Mammary epithelial cell (primary cell): Measurements from ENCODE around the gene BBS9.

Experiments used
- EZH2 ChIP-seq: IDR thresholded peaks from 2 replicates; pipeline ENCODE4 v1.6.1; 2012; ENCODE audit warnings: low read length, inconsistent platforms, borderline replicate concordance
- TF ChIP-seq, protein P1 (sequence below), 2 donors: IDR thresholded peaks in 1 of 2; conservative IDR thresholded peaks in 1 of 2; 2 replicates each; pipeline ENCODE4 v1.5.1; 2011 to 2012; ENCODE audit warnings: inconsistent platforms in 2 of 2, low read length in 2 of 2, mild to moderate bottlenecking in 2 of 2, control low read depth in 1 of 2, low read depth in 1 of 2; ENCODE audit not compliant: insufficient read depth in 1 of 2; ENCODE audit errors: extremely low read depth in 1 of 2

DNA sequence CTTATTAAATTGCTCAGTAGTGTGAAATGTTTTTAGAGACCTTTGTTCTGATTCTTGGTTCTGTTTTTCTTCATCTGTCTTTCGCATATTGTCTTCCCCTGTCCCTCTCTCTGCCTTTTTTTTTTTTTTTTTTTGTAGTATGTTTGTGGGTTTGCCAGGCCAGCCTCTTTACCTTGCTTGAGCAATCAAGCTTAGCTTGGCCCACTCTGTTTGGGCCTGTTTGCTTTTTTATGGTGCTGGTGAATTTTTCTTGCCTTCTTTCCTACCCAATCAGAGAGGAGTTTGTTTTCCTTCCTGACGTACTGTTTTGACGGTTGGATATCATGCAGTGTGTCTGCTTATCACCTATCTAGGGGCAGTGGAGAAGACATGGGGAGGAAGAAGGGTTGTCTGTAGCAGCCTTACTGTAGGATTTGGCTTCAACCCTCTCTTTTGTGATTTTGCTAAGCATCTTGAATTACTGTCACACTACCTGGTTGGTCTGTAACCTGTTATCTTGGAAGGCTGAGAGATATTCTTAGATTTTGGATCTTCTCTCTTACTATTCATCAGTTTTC is 64.0 kb downstream of the BBS9 start:
- TF ChIP-seq, protein P1, sequence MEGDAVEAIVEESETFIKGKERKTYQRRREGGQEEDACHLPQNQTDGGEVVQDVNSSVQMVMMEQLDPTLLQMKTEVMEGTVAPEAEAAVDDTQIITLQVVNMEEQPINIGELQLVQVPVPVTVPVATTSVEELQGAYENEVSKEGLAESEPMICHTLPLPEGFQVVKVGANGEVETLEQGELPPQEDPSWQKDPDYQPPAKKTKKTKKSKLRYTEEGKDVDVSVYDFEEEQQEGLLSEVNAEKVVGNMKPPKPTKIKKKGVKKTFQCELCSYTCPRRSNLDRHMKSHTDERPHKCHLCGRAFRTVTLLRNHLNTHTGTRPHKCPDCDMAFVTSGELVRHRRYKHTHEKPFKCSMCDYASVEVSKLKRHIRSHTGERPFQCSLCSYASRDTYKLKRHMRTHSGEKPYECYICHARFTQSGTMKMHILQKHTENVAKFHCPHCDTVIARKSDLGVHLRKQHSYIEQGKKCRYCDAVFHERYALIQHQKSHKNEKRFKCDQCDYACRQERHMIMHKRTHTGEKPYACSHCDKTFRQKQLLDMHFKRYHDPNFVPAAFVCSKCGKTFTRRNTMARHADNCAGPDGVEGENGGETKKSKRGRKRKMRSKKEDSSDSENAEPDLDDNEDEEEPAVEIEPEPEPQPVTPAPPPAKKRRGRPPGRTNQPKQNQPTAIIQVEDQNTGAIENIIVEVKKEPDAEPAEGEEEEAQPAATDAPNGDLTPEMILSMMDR (conservative IDR thresholded peaks at IDR 0.05 in 1 of 2, IDR thresholded peaks at IDR 0.05 in 1 of 2; ENCODE audit: extremely low read depth in 1 of 2, insufficient read depth in 1 of 2, low read depth in 1 of 2, low read length in 2 of 2): no peak
- TF ChIP-seq EZH2: no peak
